GM10847 (cell line): ENCODE data around the gene NRSN1.

Experiments used
- POLR2A ChIP-seq: IDR thresholded peaks from 2 replicates; pipeline ENCODE4 v1.6.1; 2011; ENCODE audit not compliant: insufficient read length; ENCODE audit errors: extremely low read depth

Gene NRSN1

DNA sequence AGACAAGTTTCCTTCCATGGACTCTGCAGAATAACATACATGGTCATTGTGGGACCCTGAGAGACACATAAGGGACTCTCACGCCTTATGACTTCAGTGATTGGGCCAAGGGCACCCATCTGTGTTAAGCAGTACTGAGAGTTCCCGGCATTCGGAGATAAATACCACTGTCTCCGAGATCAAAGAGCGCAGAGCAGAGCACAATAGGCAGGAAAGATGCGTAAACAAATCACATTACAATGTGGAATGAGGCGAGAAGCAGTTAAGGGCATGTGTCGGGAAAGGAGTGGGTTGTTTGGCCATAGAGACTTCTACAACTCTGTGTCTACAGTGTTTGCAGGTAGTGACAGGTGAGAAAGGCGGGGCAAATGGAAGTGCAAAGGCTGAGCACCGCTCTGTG, 57.6 kb downstream of the NRSN1 start:
- TF ChIP-seq POLR2A, result no peak

DNA sequence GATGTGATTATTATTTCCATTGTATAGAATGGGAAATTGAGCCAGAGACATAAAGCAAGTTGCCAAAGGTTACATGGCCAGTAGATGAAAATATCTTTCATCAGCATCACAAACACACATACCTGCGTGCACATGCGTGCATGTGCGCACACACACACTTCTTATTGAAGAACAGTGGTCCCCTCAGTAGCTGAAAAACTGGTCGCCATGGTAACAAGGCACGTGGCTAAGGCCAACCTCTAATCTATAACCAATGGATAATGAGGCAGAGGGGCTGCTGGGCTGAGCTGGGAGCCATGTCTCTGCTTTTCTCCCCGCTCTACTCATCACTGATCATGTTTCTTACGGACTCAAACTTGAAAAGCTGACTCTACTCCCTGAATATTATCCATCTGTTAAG, 60.3 kb downstream of the NRSN1 start:
- TF ChIP-seq POLR2A, result no peak

DNA sequence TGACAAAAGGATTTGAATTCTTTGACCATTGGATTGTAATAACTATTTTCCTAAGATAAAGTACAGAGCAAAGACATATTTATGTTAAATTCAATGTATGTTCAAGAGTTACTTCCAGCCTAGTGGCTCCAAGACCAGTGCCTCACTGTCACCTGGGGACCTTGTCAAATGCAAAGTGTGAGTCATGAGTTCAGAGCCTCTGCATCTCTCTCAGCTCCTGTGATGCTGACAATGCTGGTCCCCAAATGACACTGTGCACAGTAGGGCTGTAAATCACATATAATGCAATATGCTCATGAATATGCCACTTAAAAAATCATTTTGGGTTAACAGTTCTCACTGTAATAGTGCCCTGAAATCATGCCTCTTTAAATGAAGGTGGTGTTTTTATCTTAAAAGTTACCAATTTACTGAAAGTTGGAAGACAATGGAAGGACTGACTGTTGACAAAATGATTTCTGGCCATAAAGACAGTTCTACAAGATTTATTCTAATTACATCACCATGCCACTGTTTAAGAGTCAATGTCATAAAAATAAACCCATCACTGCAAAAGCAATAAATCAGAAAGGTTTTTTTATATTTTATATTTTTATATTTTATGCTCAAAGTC, 62.1 kb downstream of the NRSN1 start:
- TF ChIP-seq POLR2A, result no peak

DNA sequence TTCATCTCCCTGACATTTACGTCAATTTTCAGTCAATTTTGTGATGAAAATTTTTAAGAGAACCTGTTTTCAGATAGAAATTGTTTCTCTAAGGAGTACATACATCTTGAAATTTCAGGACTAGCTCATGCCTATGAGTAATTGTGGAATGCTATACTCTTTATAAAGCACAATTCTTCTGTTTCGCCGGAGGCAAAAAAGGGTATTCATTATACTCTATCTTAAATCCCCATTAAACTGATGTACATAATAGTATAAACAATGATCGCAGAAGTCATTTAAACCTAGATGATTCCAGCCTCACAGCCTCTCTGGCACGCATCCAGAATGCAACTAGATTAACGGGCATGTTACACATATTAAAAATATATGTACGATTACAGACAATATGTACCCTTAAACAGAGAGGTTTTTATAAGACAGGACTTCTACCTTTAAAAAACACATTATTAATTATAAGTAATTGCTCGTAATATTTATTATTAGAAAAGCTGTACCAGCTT, 62.6 kb downstream of the NRSN1 start:
- TF ChIP-seq POLR2A, result no peak

DNA sequence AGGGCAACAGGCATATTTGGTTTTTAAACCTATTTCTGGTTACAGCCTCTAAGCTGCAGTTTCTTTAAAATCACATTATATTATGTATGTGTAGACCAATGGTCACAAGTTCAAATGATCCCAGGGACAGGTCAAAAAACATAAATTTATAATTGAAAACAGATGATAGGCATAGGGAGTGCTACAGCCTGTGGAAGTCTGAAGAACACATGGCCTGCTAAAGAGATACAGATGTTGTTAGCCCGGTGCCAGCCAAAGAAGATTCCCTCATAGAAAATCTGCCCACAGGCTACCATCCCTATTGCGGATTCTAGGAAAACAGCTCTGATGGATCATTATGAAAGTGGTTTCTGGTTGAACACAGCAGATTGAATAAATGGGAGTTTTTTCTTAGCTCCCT, 65.3 kb downstream of the NRSN1 start:
- TF ChIP-seq POLR2A, result no peak

DNA sequence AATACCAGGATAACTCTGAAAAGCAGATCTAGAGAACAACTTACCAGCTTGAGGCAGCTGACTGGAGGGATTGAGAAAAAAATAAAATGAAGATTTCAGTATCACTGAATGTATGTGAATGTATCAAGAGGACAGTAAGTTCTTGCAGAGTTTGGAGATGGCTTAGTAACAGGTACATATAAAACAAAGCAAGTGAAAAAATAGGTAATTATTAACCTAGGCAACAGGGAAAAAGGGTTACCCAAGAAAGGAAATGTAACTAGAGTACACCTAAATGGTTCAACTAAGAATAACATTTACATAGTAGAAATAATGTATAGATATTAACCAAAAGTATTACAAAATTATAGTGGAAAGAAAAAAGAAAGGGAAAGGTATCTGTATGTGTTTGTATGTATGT, 67.3 kb downstream of the NRSN1 start:
- TF ChIP-seq POLR2A, result no peak

DNA sequence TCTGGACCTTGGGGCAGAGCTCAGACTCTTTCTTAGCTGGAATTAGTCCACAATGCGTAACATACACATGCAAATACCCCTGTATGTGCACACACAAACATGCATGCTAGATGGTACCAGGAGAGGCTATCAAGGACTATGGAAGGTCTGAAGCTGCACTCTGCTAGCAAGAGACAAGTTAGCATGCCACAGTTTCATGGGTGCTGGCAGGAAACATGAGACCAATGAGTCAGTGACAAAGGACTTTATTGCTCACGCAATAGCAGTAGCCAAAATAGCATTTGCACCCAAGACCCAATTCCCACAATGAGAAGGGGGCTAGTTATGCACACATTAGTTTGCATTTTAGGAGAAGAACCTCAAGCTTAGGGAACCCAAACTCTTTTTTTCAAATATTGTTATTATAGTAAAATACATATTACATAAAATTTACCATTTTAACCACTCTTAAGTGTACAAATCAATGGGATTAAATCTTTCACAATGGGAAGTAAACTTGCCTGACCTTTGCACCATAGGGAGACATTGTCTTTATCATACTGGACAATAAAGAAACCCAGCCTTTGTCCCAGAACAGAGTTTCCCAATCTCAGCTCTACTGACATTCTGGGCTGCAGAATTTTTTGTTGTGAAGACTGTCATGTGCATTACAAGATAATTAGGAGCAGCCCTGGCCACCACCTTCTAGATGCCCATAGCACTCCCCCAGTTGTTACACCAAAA, 69.1 kb downstream of the NRSN1 start:
- no peak for TF ChIP-seq POLR2A

DNA sequence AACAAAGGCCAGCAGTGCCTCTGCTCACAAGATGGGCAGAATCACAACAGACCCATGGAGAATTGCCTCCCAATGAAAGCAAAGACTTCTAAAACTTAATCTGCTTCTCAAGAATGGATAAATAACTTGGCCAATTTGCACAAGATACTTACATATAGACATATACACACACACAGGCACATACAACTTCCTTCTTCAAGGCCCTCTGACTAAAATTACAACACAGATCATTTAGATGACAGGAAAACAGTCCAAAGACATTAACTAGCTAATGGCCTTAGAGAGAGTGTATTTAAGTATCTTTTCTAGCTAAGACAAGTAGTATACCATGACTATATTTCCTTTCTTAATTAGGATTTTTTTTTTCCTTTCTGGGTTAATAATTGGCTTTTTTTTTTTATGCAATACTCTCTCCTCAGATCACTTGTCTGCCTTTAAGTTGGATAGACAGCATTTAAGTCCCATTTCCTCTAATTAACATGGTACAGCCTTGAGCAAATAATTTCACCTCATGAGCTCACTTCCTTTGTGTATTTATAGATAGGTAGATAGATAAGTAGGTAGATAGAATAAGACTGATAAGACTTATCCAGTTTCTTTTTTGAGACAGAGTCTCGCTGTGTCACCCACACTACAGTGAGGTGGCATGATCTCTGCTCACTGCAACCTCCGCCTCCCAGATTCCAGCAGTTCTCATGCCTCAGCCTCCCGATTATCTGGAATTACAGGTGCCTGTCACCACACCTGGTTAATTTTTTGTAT, 70.0 kb downstream of the NRSN1 start:
- no peak for TF ChIP-seq POLR2A
